Transverse colon (tissue), 4 donors: ENCODE measurements around the gene SIGLEC1.

ENCODE experiments used
- EP300 ChIP-seq: sonication (generic); formaldehyde crosslinking; IDR thresholded peaks from one replicate; pipeline ENCODE4 v1.6.1; 2017; ENCODE audit warnings: antibody characterized with exemption, low read depth
- POLR2A ChIP-seq: fragments of 450-650 bp; IDR thresholded peaks from one replicate; pipeline ENCODE4 v1.6.1; 2016; ENCODE audit warnings: antibody characterized with exemption, mild to moderate bottlenecking, moderate library complexity
- POLR2AphosphoS5 ChIP-seq, 3 donors: sonication (generic); formaldehyde crosslinking; IDR thresholded peaks; one replicate each; pipeline ENCODE4 v1.6.1; 2016; ENCODE audit warnings: antibody characterized with exemption in 3 of 3
- TF ChIP-seq, protein P1 (sequence below), 5 experiments: fragments of 200-600 bp in 3 of 5; fragments of 450-650 bp in 2 of 5; sonication (generic) in 3 of 5; IDR thresholded peaks; 1 replicate in 2 of 5; 2 replicates in 3 of 5; pipeline ENCODE4 v1.5.1; 2016 to 2017; ENCODE audit warnings: antibody characterized with exemption in 5 of 5, inconsistent platforms in 3 of 5, mild to moderate bottlenecking in 2 of 5, moderate library complexity in 1 of 5

DNA sequence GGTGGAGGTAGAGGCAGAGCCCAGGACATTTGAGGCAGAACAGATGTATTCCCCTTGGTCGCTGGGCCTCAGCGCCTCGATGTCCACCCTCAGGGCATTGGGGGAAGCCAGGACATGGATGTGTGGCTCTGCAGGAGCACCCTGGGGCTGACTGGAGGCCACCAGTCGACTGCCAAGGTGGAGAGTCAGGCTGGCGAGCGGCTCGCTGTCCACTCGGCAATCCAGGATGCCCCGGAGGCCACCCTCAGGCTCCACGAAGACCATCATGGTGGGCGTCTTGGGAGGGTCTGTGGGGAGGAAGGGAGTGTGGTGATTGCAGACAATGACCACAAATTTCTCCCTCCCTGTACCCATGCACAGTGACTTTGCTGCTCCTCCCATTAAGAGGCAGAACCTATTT is 22.4 kb downstream of the SIGLEC1 start:
- TF ChIP-seq, protein P1, sequence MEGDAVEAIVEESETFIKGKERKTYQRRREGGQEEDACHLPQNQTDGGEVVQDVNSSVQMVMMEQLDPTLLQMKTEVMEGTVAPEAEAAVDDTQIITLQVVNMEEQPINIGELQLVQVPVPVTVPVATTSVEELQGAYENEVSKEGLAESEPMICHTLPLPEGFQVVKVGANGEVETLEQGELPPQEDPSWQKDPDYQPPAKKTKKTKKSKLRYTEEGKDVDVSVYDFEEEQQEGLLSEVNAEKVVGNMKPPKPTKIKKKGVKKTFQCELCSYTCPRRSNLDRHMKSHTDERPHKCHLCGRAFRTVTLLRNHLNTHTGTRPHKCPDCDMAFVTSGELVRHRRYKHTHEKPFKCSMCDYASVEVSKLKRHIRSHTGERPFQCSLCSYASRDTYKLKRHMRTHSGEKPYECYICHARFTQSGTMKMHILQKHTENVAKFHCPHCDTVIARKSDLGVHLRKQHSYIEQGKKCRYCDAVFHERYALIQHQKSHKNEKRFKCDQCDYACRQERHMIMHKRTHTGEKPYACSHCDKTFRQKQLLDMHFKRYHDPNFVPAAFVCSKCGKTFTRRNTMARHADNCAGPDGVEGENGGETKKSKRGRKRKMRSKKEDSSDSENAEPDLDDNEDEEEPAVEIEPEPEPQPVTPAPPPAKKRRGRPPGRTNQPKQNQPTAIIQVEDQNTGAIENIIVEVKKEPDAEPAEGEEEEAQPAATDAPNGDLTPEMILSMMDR (IDR thresholded peaks at IDR 0.05), result no peak
- TF ChIP-seq POLR2AphosphoS5 (IDR thresholded peaks at IDR 0.05) (no peak), EP300 (no peak), POLR2A (no peak)
